GM23338 (cell line): ENCODE data around the gene TCF12. TPM values are rescaled to one million over a fixed set of nuclear protein-coding genes. Genes with fewer than 3 reads are reported as not detected.

Experiments used
- ATAC-seq: fragments of 200-7000 bp; cut with Tn5 transposase; 3 replicates; pipeline ENCODE4 v1.9.1; 2020
- DNase-seq: peaks from one replicate; pipeline ENCODE4 v3.0.0-alpha.2; 2015; ENCODE audit warnings: low spot score
- H2AFZ ChIP-seq: fragments of 200-600 bp; sonication (generic); 2 replicates; pipeline ENCODE4 v1.8.0; 2016; ENCODE audit warnings: antibody characterized with exemption, mild to moderate bottlenecking, moderate library complexity
- H3F3A ChIP-seq: fragments of 200-600 bp; sonication (generic); replicated peaks from 2 replicates; pipeline ENCODE4 v1.8.0; 2017; ENCODE audit warnings: antibody characterized with exemption, mixed run types, low read depth
- H3K27ac ChIP-seq: fragments of 200-600 bp; sonication (generic); 2 replicates; pipeline ENCODE4 v1.6.1; 2016; ENCODE audit warnings: low read depth
- H3K27me3 ChIP-seq: fragments of 200-600 bp; sonication (generic); 2 replicates; pipeline ENCODE4 v1.8.0; 2016; ENCODE audit warnings: mild to moderate bottlenecking, mixed run types, moderate library complexity; ENCODE audit not compliant: insufficient read depth
- H3K36me3 ChIP-seq: fragments of 200-600 bp; sonication (generic); 2 replicates; pipeline ENCODE4 v1.8.0; 2016; ENCODE audit warnings: mild to moderate bottlenecking; ENCODE audit not compliant: insufficient read depth
- H3K4me1 ChIP-seq: fragments of 200-600 bp; sonication (generic); 2 replicates; pipeline ENCODE4 v1.8.0; 2016; ENCODE audit warnings: mild to moderate bottlenecking, moderate library complexity; ENCODE audit not compliant: insufficient read depth
- H3K4me2 ChIP-seq: fragments of 200-600 bp; sonication (generic); 2 replicates; pipeline ENCODE4 v1.7.1; 2017; ENCODE audit warnings: mixed run types
- H3K4me3 ChIP-seq: fragments of 200-600 bp; sonication (generic); 2 replicates; pipeline ENCODE4 v1.6.1; 2016; ENCODE audit warnings: mixed run types
- H3K79me2 ChIP-seq: fragments of 200-600 bp; sonication (generic); replicated peaks from 2 replicates; pipeline ENCODE4 v1.8.0; 2017; ENCODE audit warnings: mild to moderate bottlenecking; ENCODE audit not compliant: insufficient read depth
- H3K9me2 ChIP-seq: fragments of 200-600 bp; sonication (generic); 2 replicates; pipeline ENCODE4 v1.8.0; 2017; ENCODE audit not compliant: insufficient read depth
- H4K20me1 ChIP-seq: fragments of 200-600 bp; sonication (generic); replicated peaks from 2 replicates; pipeline ENCODE4 v1.8.0; 2017; ENCODE audit warnings: mild to moderate bottlenecking; ENCODE audit not compliant: insufficient read depth
- H3K27ac Mint-ChIP-seq: 2 replicates; pipeline ENCODE4 v1.8.0; 2020; ENCODE audit warnings: inconsistent platforms, mild to moderate bottlenecking, moderate library complexity, mixed read lengths
- H3K27me3 Mint-ChIP-seq: 3 replicates; pipeline ENCODE4 v1.8.0; 2022; ENCODE audit warnings: low read depth, mild to moderate bottlenecking, moderate library complexity, mixed read lengths, inconsistent platforms; ENCODE audit not compliant: insufficient read depth, poor library complexity
- H3K36me3 Mint-ChIP-seq: 3 replicates; pipeline ENCODE4 v1.8.0; 2021; ENCODE audit warnings: low read depth, mild to moderate bottlenecking, inconsistent platforms, moderate library complexity, mixed read lengths
- H3K4me1 Mint-ChIP-seq: 3 replicates; pipeline ENCODE4 v1.8.0; 2020; ENCODE audit warnings: mild to moderate bottlenecking, inconsistent platforms, mixed read lengths
- H3K4me3 Mint-ChIP-seq: 3 replicates; pipeline ENCODE4 v1.8.0; 2021; ENCODE audit warnings: moderate library complexity, mild to moderate bottlenecking, inconsistent platforms, mixed read lengths
- H3K9me3 Mint-ChIP-seq: 3 replicates; pipeline ENCODE4 v1.8.0; 2020; ENCODE audit warnings: moderate library complexity, mild to moderate bottlenecking, inconsistent platforms, mixed read lengths
- CREB1 ChIP-seq: fragments of 250-450 bp; sonication (Bioruptor Pico); IDR thresholded peaks from 2 replicates; pipeline ENCODE4 v1.5.0; 2020; ENCODE audit warnings: low read depth, mild to moderate bottlenecking, moderate library complexity
- ETS1 ChIP-seq: IDR thresholded peaks from 2 replicates; pipeline ENCODE4 v1.6.1; 2016; ENCODE audit warnings: antibody characterized with exemption
- EZH2 ChIP-seq: fragments of 200-600 bp; sonication (generic); IDR thresholded peaks from one replicate; pipeline ENCODE4 v1.8.0; 2017; ENCODE audit warnings: antibody characterized with exemption, mild to moderate bottlenecking, low read depth; ENCODE audit not compliant: unreplicated experiment
- EZH2phosphoT487 ChIP-seq: fragments of 200-600 bp; sonication (generic); IDR thresholded peaks from one replicate; pipeline ENCODE4 v1.8.1; 2018; ENCODE audit warnings: antibody characterized with exemption; ENCODE audit not compliant: unreplicated experiment
- JUNB ChIP-seq: IDR thresholded peaks from one replicate; pipeline ENCODE4 v1.6.1; 2016; ENCODE audit warnings: antibody characterized with exemption; ENCODE audit not compliant: unreplicated experiment
- NANOG ChIP-seq: IDR thresholded peaks from 2 replicates; pipeline ENCODE4 v1.6.1; 2016; ENCODE audit warnings: antibody characterized with exemption, borderline replicate concordance
- POLR2AphosphoS5 ChIP-seq: IDR thresholded peaks from 2 replicates; pipeline ENCODE4 v1.6.1; 2016; ENCODE audit warnings: antibody characterized with exemption, low read depth
- REST ChIP-seq: IDR thresholded peaks from one replicate; pipeline ENCODE4 v1.6.1; 2018; ENCODE audit warnings: antibody characterized with exemption; ENCODE audit not compliant: unreplicated experiment
- STAT1 ChIP-seq: IDR thresholded peaks from one replicate; pipeline ENCODE4 v1.6.1; 2016; ENCODE audit warnings: antibody characterized with exemption; ENCODE audit not compliant: unreplicated experiment
- ZNF114 ChIP-seq: fragments of 250-450 bp; sonication (Bioruptor Pico); IDR thresholded peaks from 2 replicates; pipeline ENCODE4 v1.5.0; 2020; ENCODE audit warnings: mild to moderate bottlenecking, moderate library complexity
- ZNF331 ChIP-seq: fragments of 250-450 bp; sonication (Bioruptor Pico); IDR thresholded peaks from 2 replicates; pipeline ENCODE4 v1.5.0; 2020; ENCODE audit warnings: low read depth, mild to moderate bottlenecking, moderate library complexity
- polyA plus RNA-seq: library from polyadenylated mRNA; unstranded; fragments of >200 nt; fragmentation: Nextera tagmentation; extraction: Ambion mirVana; gene quantifications from 2 replicates; pipeline ENCODE4 v1.2.1, GENCODE V29; 2016
- total RNA-seq: library from RNA; depleted of rRNA; stranded (reverse); fragments of >200 nt; shearing (Covaris generic); gene quantifications from 2 replicates; pipeline ENCODE4 v1.2.3, GENCODE V29; 2014
- TF ChIP-seq, protein P1 (sequence below): fragments of 250-450 bp; sonication (Bioruptor Pico); IDR thresholded peaks from 2 replicates; pipeline ENCODE4 v1.5.0; 2020; ENCODE audit warnings: mild to moderate bottlenecking, moderate library complexity
- TF ChIP-seq, protein P2 (sequence below), 2 experiments: fragments of 200-600 bp in 1 of 2; sonication (generic) in 1 of 2; conservative IDR thresholded peaks; 2 replicates each; pipeline versions ENCODE4 v1.5.1 to v1.6.1; 2016 to 2017; ENCODE audit warnings: antibody characterized with exemption in 2 of 2, low read depth in 2 of 2, mild to moderate bottlenecking in 2 of 2, moderate library complexity in 1 of 2

TCF12 gene
- total and polyA plus RNA-seq, 2 experiments from 2014 or later, result 27.6 to 104 TPM

- H3K27me3 ChIP-seq, result no peaks in the 10 kb centered on the region
- H4K20me1 ChIP-seq, result 0 out of 2 replicates have a peak, but pooled peaks cover 4% of the 10 kb centered on the region
- Mint-ChIP-seq H3K27ac (no peak overlapping the region), H3K27me3 (peaks cover 8% of the 10 kb centered on the region), H3K4me3 (no peak overlapping the region), H3K4me1 (peaks cover 42% of the 10 kb centered on the region), H3K36me3 (no peaks in the 10 kb centered on the region), H3K9me3 (no peaks in the 10 kb centered on the region)
- ATAC-seq (no peak), DNase-seq (no peak)
- H3K79me2 ChIP-seq, result peaks cover 55% of the 10 kb centered on the region
- no peak overlapping the region for H3K4me2 ChIP-seq
- no peaks in the 10 kb centered on the region for H3K36me3 ChIP-seq
- no peak overlapping the region for H3K4me3 ChIP-seq
- no peak overlapping the region for H3K27ac ChIP-seq
- H3F3A ChIP-seq, result no peaks in the 10 kb centered on the region
- H3K9me2 ChIP-seq, result no peaks in the 10 kb centered on the region
- peaks cover 16% of the 10 kb centered on the region; the same call in 1 of the 2 replicates for H3K4me1 ChIP-seq
- no peak overlapping the region for H2AFZ ChIP-seq
- TF ChIP-seq, protein P1, sequence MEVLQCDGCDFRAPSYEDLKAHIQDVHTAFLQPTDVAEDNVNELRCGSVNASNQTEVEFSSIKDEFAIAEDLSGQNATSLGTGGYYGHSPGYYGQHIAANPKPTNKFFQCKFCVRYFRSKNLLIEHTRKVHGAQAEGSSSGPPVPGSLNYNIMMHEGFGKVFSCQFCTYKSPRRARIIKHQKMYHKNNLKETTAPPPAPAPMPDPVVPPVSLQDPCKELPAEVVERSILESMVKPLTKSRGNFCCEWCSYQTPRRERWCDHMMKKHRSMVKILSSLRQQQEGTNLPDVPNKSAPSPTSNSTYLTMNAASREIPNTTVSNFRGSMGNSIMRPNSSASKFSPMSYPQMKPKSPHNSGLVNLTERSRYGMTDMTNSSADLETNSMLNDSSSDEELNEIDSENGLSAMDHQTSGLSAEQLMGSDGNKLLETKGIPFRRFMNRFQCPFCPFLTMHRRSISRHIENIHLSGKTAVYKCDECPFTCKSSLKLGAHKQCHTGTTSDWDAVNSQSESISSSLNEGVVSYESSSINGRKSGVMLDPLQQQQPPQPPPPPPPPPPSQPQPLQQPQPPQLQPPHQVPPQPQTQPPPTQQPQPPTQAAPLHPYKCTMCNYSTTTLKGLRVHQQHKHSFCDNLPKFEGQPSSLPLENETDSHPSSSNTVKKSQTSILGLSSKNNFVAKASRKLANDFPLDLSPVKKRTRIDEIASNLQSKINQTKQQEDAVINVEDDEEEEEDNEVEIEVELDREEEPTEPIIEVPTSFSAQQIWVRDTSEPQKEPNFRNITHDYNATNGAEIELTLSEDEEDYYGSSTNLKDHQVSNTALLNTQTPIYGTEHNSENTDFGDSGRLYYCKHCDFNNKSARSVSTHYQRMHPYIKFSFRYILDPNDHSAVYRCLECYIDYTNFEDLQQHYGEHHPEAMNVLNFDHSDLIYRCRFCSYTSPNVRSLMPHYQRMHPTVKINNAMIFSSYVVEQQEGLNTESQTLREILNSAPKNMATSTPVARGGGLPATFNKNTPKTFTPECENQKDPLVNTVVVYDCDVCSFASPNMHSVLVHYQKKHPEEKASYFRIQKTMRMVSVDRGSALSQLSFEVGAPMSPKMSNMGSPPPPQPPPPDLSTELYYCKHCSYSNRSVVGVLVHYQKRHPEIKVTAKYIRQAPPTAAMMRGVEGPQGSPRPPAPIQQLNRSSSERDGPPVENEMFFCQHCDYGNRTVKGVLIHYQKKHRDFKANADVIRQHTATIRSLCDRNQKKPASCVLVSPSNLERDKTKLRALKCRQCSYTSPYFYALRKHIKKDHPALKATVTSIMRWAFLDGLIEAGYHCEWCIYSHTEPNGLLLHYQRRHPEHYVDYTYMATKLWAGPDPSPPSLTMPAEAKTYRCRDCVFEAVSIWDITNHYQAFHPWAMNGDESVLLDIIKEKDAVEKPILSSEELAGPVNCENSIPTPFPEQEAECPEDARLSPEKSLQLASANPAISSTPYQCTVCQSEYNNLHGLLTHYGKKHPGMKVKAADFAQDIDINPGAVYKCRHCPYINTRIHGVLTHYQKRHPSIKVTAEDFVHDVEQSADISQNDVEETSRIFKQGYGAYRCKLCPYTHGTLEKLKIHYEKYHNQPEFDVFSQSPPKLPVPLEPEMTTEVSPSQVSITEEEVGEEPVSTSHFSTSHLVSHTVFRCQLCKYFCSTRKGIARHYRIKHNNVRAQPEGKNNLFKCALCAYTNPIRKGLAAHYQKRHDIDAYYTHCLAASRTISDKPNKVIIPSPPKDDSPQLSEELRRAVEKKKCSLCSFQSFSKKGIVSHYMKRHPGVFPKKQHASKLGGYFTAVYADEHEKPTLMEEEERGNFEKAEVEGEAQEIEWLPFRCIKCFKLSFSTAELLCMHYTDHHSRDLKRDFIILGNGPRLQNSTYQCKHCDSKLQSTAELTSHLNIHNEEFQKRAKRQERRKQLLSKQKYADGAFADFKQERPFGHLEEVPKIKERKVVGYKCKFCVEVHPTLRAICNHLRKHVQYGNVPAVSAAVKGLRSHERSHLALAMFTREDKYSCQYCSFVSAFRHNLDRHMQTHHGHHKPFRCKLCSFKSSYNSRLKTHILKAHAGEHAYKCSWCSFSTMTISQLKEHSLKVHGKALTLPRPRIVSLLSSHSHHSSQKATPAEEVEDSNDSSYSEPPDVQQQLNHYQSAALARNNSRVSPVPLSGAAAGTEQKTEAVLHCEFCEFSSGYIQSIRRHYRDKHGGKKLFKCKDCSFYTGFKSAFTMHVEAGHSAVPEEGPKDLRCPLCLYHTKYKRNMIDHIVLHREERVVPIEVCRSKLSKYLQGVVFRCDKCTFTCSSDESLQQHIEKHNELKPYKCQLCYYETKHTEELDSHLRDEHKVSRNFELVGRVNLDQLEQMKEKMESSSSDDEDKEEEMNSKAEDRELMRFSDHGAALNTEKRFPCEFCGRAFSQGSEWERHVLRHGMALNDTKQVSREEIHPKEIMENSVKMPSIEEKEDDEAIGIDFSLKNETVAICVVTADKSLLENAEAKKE (CRISPR knock-in tag), result no peak
- TF ChIP-seq REST (no peak), STAT1 (no peak), EZH2 (no peak), ZNF331 (CRISPR knock-in tag) (no peak), NANOG (no peak), JUNB (no peak), POLR2AphosphoS5 (no peak), ZNF114 (CRISPR knock-in tag) (no peak), ETS1 (no peak), CREB1 (CRISPR knock-in tag) (no peak), EZH2phosphoT487 (no peak)
- TF ChIP-seq, protein P2, sequence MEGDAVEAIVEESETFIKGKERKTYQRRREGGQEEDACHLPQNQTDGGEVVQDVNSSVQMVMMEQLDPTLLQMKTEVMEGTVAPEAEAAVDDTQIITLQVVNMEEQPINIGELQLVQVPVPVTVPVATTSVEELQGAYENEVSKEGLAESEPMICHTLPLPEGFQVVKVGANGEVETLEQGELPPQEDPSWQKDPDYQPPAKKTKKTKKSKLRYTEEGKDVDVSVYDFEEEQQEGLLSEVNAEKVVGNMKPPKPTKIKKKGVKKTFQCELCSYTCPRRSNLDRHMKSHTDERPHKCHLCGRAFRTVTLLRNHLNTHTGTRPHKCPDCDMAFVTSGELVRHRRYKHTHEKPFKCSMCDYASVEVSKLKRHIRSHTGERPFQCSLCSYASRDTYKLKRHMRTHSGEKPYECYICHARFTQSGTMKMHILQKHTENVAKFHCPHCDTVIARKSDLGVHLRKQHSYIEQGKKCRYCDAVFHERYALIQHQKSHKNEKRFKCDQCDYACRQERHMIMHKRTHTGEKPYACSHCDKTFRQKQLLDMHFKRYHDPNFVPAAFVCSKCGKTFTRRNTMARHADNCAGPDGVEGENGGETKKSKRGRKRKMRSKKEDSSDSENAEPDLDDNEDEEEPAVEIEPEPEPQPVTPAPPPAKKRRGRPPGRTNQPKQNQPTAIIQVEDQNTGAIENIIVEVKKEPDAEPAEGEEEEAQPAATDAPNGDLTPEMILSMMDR (conservative IDR thresholded peaks at IDR 0.05; ENCODE audit: low read depth in 2 of 2), result no peak
Measured at GRCh38 chr15:57069423-57069822, 151.0 kb downstream of the TCF12 start.
